Effector CD4-positive, alpha-beta T cell (primary cell): ENCODE measurements around the gene CNPY3.
"Not testable (repeated sequence)": the region's sequence is repeated elsewhere in the genome, so short reads cannot be mapped to it uniquely, and the experiment has no call there.

Experiments
- DNase-seq: peaks from one replicate; pipeline ENCODE4 v3.0.0-alpha.2; 2020
- total RNA-seq: gene quantifications from one replicate; lab custom pipeline; 2026; lab: John Stamatoyannopoulos, UW

CNPY3 gene
- total RNA-seq: 58.0 reads per million, percentile 71 among the genes with 10 or more reads in this experiment

DNA sequence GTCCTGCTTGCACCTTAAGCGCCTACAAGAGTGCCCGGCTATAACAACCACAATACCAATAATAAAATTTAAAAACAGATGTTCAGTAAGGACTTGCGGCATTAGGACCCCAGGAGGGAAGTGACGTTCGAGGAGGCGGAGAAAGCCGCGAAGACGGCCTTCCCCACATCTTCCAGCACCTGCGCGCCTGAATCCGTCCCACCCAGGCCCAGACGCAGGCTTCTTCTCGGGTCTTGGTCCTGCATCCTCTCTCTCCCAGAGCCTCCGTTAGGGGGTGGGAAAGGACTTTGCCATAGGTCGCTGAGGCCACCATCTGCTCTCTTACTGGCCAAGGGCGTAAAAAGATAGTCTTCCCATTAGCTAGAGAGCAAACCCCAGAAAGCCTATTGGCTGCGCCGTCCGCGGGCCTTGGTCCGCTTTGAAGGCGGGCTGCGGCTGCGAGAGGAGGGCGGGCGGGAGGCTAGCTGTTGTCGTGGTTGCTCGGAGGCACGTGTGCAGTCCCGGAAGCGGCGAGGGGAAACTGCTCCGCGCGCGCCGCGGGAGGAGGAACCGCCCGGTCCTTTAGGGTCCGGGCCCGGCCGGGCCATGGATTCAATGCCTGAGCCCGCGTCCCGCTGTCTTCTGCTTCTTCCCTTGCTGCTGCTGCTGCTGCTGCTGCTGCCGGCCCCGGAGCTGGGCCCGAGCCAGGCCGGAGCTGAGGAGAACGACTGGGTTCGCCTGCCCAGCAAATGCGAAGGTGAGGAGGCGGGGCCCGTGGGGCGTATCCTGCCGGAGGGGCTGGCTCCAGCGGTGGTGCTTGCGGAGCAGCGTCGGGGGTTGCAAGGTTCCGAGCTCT is at the start of gene CNPY3:
Gene CNPY3, plus strand, starts transcription at position 495 of the 835 bp plus-strand sequence. Its CDS starts 91 bp downstream, at position 586.
- DNase-seq: peak; percentile 91

DNA sequence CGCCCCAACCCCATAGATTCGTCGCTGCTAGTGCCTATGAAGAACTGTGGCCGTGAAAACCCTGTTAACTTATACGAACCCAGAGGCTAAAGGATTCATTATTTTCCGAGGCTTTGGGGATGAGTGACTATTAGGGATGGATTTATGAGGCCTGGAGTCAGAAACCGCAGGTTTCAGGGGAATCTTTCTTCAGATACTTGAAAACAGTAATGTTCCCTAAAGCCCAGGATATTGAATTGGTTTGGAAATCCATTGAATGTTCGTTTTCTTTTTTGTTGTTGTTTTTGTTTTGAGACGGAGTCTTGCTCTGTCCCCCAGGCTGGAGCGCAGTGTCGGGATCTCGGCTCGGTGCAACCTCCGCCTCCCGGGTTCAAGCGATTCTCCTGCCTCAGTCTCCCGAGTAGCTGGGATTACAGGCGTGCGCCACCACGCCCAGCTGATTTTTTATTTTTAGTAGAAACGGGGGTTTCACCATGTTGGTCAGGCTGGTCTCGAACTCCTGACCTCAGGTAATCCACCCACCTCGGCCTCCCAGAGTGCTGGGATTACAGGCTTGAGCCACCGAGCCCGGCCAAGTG is 49.0 kb upstream of the CNPY3 start:
- not testable (repeated sequence) for DNase-seq

DNA sequence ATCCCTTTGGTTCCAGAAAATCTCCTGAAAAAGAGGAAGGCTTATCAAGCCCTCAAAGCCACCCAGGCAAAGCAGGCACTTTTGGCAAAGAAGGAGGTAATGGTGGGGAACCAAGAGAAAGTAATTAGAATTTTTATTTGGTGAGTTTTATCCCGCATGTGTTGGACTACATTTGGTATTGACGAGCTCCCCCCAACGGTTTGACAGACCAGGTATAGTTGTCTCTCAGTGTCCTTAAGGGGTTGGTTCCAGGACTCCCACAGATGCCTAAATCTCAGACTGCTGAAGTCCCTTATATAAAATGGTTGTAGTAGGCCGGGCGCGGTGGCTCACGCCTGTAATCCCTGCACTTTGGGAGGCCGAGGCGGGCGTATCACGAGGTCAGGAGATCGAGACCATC is 48.4 kb upstream of the CNPY3 start:
- DNase-seq: not testable (repeated sequence)

DNA sequence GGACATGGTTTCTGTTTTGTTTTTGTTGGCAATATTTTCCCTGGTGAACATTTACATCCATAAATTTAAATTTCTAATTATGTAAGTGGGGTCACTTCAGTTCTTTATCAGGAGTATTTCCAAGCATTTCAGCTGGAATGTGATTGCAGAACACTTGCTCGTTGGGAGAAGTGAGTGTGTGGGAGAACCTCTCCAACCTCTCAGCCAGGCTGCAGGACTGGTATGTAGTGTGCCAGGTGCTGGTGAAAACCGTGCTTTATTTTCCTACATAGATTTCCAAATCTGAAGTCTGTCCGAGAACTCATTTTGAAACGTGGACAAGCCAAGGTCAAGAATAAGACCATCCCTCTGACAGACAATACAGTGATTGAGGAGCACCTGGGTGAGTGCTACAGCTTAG is 43.6 kb upstream of the CNPY3 start:
- DNase-seq: no peak

DNA sequence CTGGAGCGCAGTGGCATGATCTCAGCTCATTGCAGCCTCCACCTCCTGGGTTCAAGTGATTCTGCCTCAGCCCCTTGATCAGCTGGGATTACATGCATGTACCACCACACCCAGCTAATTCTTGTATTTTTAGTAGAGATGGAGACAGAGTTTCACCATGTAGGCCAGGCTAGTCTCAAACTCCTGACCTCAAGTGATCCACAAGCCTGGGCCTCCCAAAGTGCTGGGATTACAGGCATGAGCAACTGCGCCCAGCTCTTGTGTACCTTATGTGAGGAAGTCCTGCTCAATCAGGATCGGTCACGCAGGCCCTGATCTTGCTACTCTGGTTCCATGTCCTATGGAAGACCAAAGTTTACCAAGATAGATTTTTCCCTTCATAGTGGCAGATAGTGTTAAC is 41.1 kb upstream of the CNPY3 start:
- DNase-seq: not testable (repeated sequence)

- no peak for DNase-seq
These were observed 39.5 kb upstream of the CNPY3 start for GRCh38 chr6:42889815-42890214.

GRCh38 chr6:42890311-42891198 is 38.7 kb upstream of the CNPY3 start:
- peak; percentile 85 for DNase-seq

- DNase-seq: no peak
These were observed 38.0 kb upstream of the CNPY3 start for GRCh38 chr6:42891199-42891722.

- not testable (repeated sequence) for DNase-seq
These were observed 35.0 kb upstream of the CNPY3 start for GRCh38 chr6:42894041-42894828.

- no peak for DNase-seq
These were observed 33.0 kb upstream of the CNPY3 start for GRCh38 chr6:42896178-42896719.

DNA sequence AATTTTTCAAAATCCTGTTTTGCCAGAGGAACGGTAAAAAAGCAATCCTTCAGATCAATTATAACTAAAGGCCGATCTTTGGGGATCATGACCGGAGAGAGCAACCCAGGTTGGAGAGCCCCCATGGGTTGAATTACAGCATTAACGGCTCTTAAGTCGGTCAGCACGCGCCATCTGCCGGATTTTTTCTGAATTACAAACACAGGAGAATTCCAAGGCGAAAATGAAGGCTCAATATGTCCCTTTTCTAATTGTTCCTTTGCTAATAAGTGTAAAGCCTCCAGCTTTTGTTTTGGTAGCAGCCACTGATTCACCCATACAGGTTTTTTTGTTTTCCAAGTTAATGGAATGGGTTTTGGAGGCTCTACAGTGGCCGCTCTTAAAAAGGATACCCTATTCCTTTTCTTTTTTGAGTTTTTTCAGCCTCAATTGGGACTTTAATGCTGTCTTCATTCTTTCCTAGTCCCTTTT is 30.4 kb upstream of the CNPY3 start:
- DNase-seq: peak; percentile 71

DNA sequence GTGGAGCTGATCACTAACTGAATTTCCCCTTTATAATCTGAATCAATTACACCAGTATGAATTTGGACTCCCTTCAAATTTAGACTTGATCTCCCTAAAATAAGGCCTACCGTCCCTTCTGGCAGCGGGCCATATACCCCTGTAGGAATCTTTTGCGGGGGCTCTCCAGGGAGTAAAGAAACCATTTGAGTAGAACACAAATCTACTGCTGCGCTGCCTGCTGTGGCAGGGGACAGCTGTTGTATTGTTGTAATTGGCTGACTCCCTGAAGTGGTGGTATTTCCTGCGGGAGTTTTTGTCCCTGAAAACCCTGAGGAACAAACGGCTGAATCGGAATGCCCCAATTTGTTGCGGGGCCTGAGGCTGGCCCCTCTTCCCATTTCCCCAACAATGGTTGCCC is 29.4 kb upstream of the CNPY3 start:
- DNase-seq: no peak

- DNase-seq: peak; percentile 67
These were observed 27.7 kb upstream of the CNPY3 start for GRCh38 chr6:42901538-42901957.

- not testable (repeated sequence) for DNase-seq
These were observed 26.6 kb upstream of the CNPY3 start for GRCh38 chr6:42902429-42903263.

- DNase-seq: no peak
These were observed 24.8 kb upstream of the CNPY3 start for GRCh38 chr6:42904467-42904866.

- DNase-seq: no peak
These were observed 21.9 kb upstream of the CNPY3 start for GRCh38 chr6:42907336-42907735.

DNA sequence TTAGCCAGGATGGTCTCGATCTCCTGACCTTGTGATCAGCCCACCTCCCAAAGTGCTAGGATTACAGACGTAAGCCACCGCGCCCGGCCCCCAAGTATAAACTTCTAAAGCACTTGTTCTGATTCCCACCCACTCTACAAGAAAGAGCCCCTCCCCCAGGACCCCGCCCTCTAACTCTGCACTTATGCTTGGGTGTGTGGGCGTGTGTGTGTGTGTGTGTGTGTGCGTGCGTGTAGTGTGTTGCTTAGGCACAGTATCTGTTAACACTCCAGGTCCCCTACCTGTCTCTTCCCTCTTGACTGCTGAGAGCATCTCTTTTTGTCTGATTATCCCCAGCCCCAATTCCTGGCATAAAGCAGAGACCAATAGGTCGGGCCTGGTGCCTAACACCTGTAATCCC is 19.4 kb upstream of the CNPY3 start:
- no peak for DNase-seq

- DNase-seq: no peak
These were observed 17.9 kb upstream of the CNPY3 start for GRCh38 chr6:42911171-42912021.

DNA sequence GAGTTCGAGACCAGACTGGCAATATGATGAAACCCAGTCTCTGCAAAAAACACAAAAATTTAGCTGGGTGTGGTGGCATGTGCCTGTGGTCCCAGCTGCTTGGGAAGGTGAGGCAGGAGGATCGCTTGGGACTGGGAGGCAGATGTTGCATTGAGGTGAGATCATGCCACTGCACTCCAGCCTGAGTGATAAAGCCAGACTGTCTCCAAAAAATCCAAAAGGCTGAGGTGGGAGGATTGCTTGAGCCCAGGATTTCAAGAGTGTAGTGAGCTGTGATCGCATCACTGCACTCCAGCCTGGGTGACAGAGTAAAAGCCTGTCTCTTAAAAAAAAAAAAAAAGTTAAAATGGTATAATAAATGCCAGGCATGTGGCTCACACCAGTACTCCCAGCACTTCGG is 14.7 kb upstream of the CNPY3 start:
- no peak for DNase-seq

- no peak for DNase-seq
These were observed 13.5 kb upstream of the CNPY3 start, which contains the start of gene PTCRA for GRCh38 chr6:42915732-42916131. TSS of gene PTCRA (plus strand) at chr6:42916053. CDS start at chr6:42916070, 17 bp downstream.
